Keratinocyte (primary cell): ENCODE results near the gene GTF2I.

Source experiments
- EZH2 ChIP-seq: IDR thresholded peaks from one replicate; pipeline ENCODE4 v1.6.1; 2012; ENCODE audit warnings: inconsistent platforms, mild to moderate bottlenecking, low read length, moderate library complexity
- TF ChIP-seq, protein P1 (sequence below), 3 experiments: IDR thresholded peaks in 1 of 3; conservative IDR thresholded peaks in 1 of 3; optimal IDR thresholded peaks in 1 of 3; 2 replicates in 2 of 3; 3 replicates in 1 of 3; pipeline versions ENCODE3 to v1.5.1; 2011; ENCODE audit warnings: low read length in 3 of 3, mild to moderate bottlenecking in 3 of 3, moderate library complexity in 2 of 3, control low read depth in 1 of 3, inconsistent platforms in 1 of 3; ENCODE audit not compliant: insufficient read depth in 2 of 3; ENCODE audit errors: extremely low read depth in 1 of 3

DNA sequence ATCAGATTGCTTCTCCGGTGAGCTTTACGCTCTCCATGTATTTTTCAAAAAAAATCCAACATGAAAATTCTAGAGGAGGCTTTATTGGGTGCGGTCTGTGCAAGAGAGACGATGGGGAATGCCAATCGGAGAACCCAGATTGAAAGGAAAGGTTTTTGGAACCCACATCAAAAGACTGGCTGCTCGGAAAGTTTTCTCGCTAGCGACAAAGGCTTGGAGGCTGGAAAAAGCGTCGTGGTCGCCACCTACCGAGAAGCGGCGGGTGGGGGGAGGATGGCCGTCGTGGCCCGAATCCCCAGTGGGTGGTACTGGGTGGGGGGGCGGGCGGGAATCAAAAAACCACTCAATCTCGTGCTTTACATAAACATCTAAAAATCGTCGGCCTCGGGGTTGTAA is 1.1 kb upstream of the GTF2I start:
- TF ChIP-seq, protein P1, sequence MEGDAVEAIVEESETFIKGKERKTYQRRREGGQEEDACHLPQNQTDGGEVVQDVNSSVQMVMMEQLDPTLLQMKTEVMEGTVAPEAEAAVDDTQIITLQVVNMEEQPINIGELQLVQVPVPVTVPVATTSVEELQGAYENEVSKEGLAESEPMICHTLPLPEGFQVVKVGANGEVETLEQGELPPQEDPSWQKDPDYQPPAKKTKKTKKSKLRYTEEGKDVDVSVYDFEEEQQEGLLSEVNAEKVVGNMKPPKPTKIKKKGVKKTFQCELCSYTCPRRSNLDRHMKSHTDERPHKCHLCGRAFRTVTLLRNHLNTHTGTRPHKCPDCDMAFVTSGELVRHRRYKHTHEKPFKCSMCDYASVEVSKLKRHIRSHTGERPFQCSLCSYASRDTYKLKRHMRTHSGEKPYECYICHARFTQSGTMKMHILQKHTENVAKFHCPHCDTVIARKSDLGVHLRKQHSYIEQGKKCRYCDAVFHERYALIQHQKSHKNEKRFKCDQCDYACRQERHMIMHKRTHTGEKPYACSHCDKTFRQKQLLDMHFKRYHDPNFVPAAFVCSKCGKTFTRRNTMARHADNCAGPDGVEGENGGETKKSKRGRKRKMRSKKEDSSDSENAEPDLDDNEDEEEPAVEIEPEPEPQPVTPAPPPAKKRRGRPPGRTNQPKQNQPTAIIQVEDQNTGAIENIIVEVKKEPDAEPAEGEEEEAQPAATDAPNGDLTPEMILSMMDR (optimal IDR thresholded peaks at IDR 0.05 in 1 of 3, IDR thresholded peaks at IDR 0.05 in 1 of 3, conservative IDR thresholded peaks at IDR 0.05 in 1 of 3; ENCODE audit: extremely low read depth in 1 of 3, insufficient read depth in 2 of 3, low read length in 3 of 3) = peak in 1 of 3 experiments; percentile 49
- no peak for TF ChIP-seq EZH2
